Esophagus muscularis mucosa (tissue), 4 donors: Measurements from ENCODE around the gene MINDY3. TPM values are rescaled to one million over a fixed set of nuclear protein-coding genes. Genes with fewer than 3 reads are reported as not detected.
"Not testable (repeated sequence)": the region's sequence is repeated elsewhere in the genome, so short reads cannot be mapped to it uniquely, and the experiment has no call there.

Source experiments
- DNase-seq: peaks from one replicate; pipeline ENCODE4 v3.0.0-alpha.2; 2017; ENCODE audit errors: extremely low spot score
- H3K27ac ChIP-seq, 4 donors: fragments of 200-600 bp; sonication (generic); replicated peaks in 1 of 4; 1 replicate in 3 of 4; 2 replicates in 1 of 4; pipeline ENCODE4 v1.5.1; 2016 to 2019; ENCODE audit warnings: mild to moderate bottlenecking in 1 of 4
- H3K27me3 ChIP-seq, 4 donors: fragments of 200-600 bp; sonication (generic); one replicate each; pipeline versions ENCODE4 v1.5.1 to v1.6.0; 2016 to 2019
- H3K36me3 ChIP-seq, 4 donors: fragments of 200-600 bp; sonication (generic); one replicate each; pipeline ENCODE4 v1.5.1; 2016 to 2019
- H3K4me1 ChIP-seq, 4 donors: fragments of 200-600 bp; sonication (generic); one replicate each; pipeline ENCODE4 v1.5.1; 2016 to 2019
- H3K4me3 ChIP-seq, 4 donors: fragments of 200-600 bp; sonication (generic); 1 replicate in 2 of 4; 2 replicates in 2 of 4; pipeline ENCODE4 v1.5.1; 2016 to 2019; ENCODE audit warnings: mild to moderate bottlenecking in 4 of 4, moderate library complexity in 1 of 4
- H3K9me3 ChIP-seq, 4 donors: fragments of 200-600 bp; sonication (generic); 1 replicate in 3 of 4; 2 replicates in 1 of 4; pipeline ENCODE4 v1.5.1; 2016 to 2019
- CTCF ChIP-seq, 3 experiments: fragments of 200-600 bp in 2 of 3; fragments of 450-650 bp in 1 of 3; sonication (generic) in 2 of 3; IDR thresholded peaks; one replicate each; pipeline ENCODE4 v1.5.1; 2017 to 2019; ENCODE audit warnings: antibody characterized with exemption in 3 of 3, mild to moderate bottlenecking in 2 of 3, moderate library complexity in 1 of 3
- EP300 ChIP-seq: sonication (generic); formaldehyde crosslinking; IDR thresholded peaks from one replicate; pipeline ENCODE4 v1.6.1; 2017; ENCODE audit warnings: antibody characterized with exemption
- POLR2A ChIP-seq: fragments of 450-650 bp; IDR thresholded peaks from one replicate; pipeline ENCODE4 v1.6.1; 2017; ENCODE audit warnings: antibody characterized with exemption, moderate library complexity, mild to moderate bottlenecking, low read depth
- POLR2AphosphoS5 ChIP-seq, 2 donors: sonication (generic); formaldehyde crosslinking; IDR thresholded peaks; one replicate each; pipeline ENCODE4 v1.6.1; 2017; ENCODE audit warnings: antibody characterized with exemption in 2 of 2
- WGBS: methylation state at CpG from one replicate; pipeline ENCODE4 v1.1.5; 2018; 5-methylcytosine and 5-hydroxymethylcytosine counted together
- intact Hi-C: fragments of 100-400 bp; cut with DNase I; formaldehyde crosslinking; loops from one replicate; pipeline ENCODE4 v1.15.1; 2023
- total RNA-seq, 4 donors: library from RNA; depleted of rRNA; stranded (reverse); fragments of >200 nt; gene quantifications; one replicate each; pipeline versions ENCODE4 v1.1.0 to v1.2.1, GENCODE V29; 2016

Gene MINDY3
- total RNA-seq, 4 donors from 2014 or later, result 23.8 to 34.3 (median 28.4) TPM

GRCh38 chr10:15857107-15857575 is 3.2 kb downstream of the MINDY3 start:
- intact Hi-C loops, result no loop called here
- Histone ChIP-seq H3K27ac (no peak overlapping the region), H3K4me3 (no peak overlapping the region), H3K9me3 (no peaks in the 10 kb centered on the region), H3K27me3 (no peaks in the 10 kb centered on the region), H3K36me3 (no peaks in the 10 kb centered on the region), H3K4me1 (peaks cover 33 to 62% (median 48%) of the 10 kb centered on the region in 4 donors)
- TF ChIP-seq POLR2A (no peak), EP300 (no peak), CTCF (IDR thresholded peaks at IDR 0.05) (no peak)
- WGBS, result 84% methylated on average over 2 of the region's 2 CpGs
- DNase-seq, result no peak

- no peak for TF ChIP-seq CTCF (IDR thresholded peaks at IDR 0.05)
- H3K27ac ChIP-seq, result no peak overlapping the region
These were observed 3.8 kb downstream of the MINDY3 start for GRCh38 chr10:15856328-15857015.

GRCh38 chr10:15853800-15854199 is 6.5 kb downstream of the MINDY3 start:
- H3K4me3 ChIP-seq, result no peak overlapping the region
- TF ChIP-seq POLR2AphosphoS5 (IDR thresholded peaks at IDR 0.05), result no peak
- no peak for TF ChIP-seq CTCF (IDR thresholded peaks at IDR 0.05)
- no peak for TF ChIP-seq EP300
- TF ChIP-seq POLR2A, result no peak
- no peaks in the 10 kb centered on the region for H3K36me3 ChIP-seq
- H3K9me3 ChIP-seq, result peaks cover 0 to 10% (median 0%) of the 10 kb centered on the region in 4 donors
- H3K27ac ChIP-seq, result no peak overlapping the region
- DNase-seq, result no peak
- 72% methylated on average over 4 of the region's 4 CpGs for WGBS
- peaks cover 24 to 48% (median 34%) of the 10 kb centered on the region in 4 donors for H3K4me1 ChIP-seq
- H3K27me3 ChIP-seq, result no peaks in the 10 kb centered on the region
- intact Hi-C loops, result no loop called here

More at GRCh38 chr10:15856328-15857015, 3.8 kb downstream of the MINDY3 start:
- Histone ChIP-seq H3K4me3 (no peak overlapping the region), H3K4me1 (peaks cover 33 to 62% (median 48%) of the 10 kb centered on the region in 4 donors), H3K36me3 (no peaks in the 10 kb centered on the region), H3K9me3 (no peaks in the 10 kb centered on the region), H3K27me3 (no peaks in the 10 kb centered on the region)
- WGBS, result 83% methylated on average over 4 of the region's 4 CpGs
- DNase-seq, result no peak
- intact Hi-C loops, result no loop called here

GRCh38 chr10:15852111-15852557 is 8.2 kb downstream of the MINDY3 start:
- WGBS, result 86% methylated on average over 2 of the region's 2 CpGs

GRCh38 chr10:15850337-15850978 is 9.8 kb downstream of the MINDY3 start:
- Histone ChIP-seq H3K4me1 (peaks cover 0 to 22% (median 12%) of the 10 kb centered on the region in 4 donors), H3K9me3 (peaks cover 0 to 10% (median 0%) of the 10 kb centered on the region in 4 donors)
- H3K27me3 ChIP-seq, H3K36me3 ChIP-seq, H3K4me3 ChIP-seq, DNase-seq, H3K27ac ChIP-seq, intact Hi-C loops: not testable (repeated sequence)
- WGBS, result 97% methylated on average over 9 of the region's 9 CpGs

More at GRCh38 chr10:15852111-15852557, 8.2 kb downstream of the MINDY3 start:
- Histone ChIP-seq H3K27ac (no peak overlapping the region), H3K4me1 (peaks cover 7 to 31% (median 18%) of the 10 kb centered on the region in 4 donors), H3K4me3 (no peak overlapping the region), H3K27me3 (no peaks in the 10 kb centered on the region), H3K9me3 (peaks cover 0 to 10% (median 0%) of the 10 kb centered on the region in 4 donors), H3K36me3 (no peaks in the 10 kb centered on the region)
- intact Hi-C loops, result no loop called here
- no peak for TF ChIP-seq EP300
- TF ChIP-seq POLR2A, result no peak
- no peak for TF ChIP-seq POLR2AphosphoS5 (IDR thresholded peaks at IDR 0.05)
- TF ChIP-seq CTCF (IDR thresholded peaks at IDR 0.05), result no peak
- no peak for DNase-seq
